Panc1 (cell line): Measurements from ENCODE around the gene RETSAT. TPM values are rescaled to one million over a fixed set of nuclear protein-coding genes. Genes with fewer than 3 reads are reported as not detected.

Experiments used
- ATAC-seq: fragments of 200-7000 bp; cut with Tn5 transposase; 2 replicates; pipeline ENCODE4 v1.9.1; 2020; ENCODE audit warnings: mild to moderate bottlenecking, moderate library complexity
- BruUV-seq: library from RNA; stranded (reverse); fragments of 400-500 nt; replicated peaks from 2 replicates; lab custom pipeline; 2021; lab: Mats Ljungman, UMichigan
- CTCF ChIA-PET: fragments of 300-600 bp; sonication (Branson Sonifier 250); formaldehyde crosslinking; loops from one replicate; lab custom pipeline; 2022; ENCODE audit warnings: antibody characterized with exemption; lab: Charles Lee
- POLR2A ChIA-PET: fragments of 300-600 bp; sonication (Branson Sonifier 250); formaldehyde crosslinking; loops from one replicate; lab custom pipeline; 2022; ENCODE audit warnings: antibody characterized with exemption; lab: Charles Lee
- DNase-seq: peaks from one replicate; pipeline ENCODE4 v3.0.0-alpha.2; 2010; ENCODE audit warnings: low read depth, low spot score
- H3K27ac ChIP-seq: 2 replicates; pipeline ENCODE4 v1.5.1; 2011; ENCODE audit warnings: mild to moderate bottlenecking, low read length, inconsistent platforms
- H3K27me3 ChIP-seq: fragments of 200-500 bp; sonication (Bioruptor generic); 2 replicates; pipeline ENCODE4 v1.6.0; 2014; ENCODE audit warnings: low read length, inconsistent platforms; ENCODE audit not compliant: control insufficient read depth, insufficient read depth
- H3K36me3 ChIP-seq: fragments of 200-500 bp; sonication (Bioruptor generic); 2 replicates; pipeline ENCODE4 v1.5.1; 2014; ENCODE audit warnings: inconsistent platforms, mild to moderate bottlenecking, low read length, moderate library complexity; ENCODE audit not compliant: control insufficient read depth, insufficient read depth
- H3K4me1 ChIP-seq: 2 replicates; pipeline ENCODE4 v1.5.1; 2011; ENCODE audit warnings: inconsistent platforms, mild to moderate bottlenecking, low read length, moderate library complexity; ENCODE audit not compliant: control insufficient read depth, insufficient read depth
- H3K4me3 ChIP-seq, 2 experiments: 2 replicates each; pipeline ENCODE4 v1.5.1; 2011 to 2012; ENCODE audit warnings: low read depth in 2 of 2, low read length in 2 of 2, mild to moderate bottlenecking in 2 of 2, inconsistent platforms in 1 of 2, moderate library complexity in 1 of 2
- H3K9me3 ChIP-seq: fragments of 200-500 bp; sonication (Bioruptor generic); 2 replicates; pipeline ENCODE4 v1.5.1; 2014; ENCODE audit warnings: low read depth, mild to moderate bottlenecking, inconsistent platforms, low read length, moderate library complexity; ENCODE audit not compliant: control insufficient read depth, insufficient read depth
- CTCF ChIP-seq: fragments of 450-650 bp; IDR thresholded peaks from 2 replicates; pipeline ENCODE4 v1.5.1; 2017; ENCODE audit warnings: mild to moderate bottlenecking
- POLR2AphosphoS5 ChIP-seq: IDR thresholded peaks from 2 replicates; pipeline ENCODE4 v1.6.1; 2012; ENCODE audit warnings: mild to moderate bottlenecking, low read depth, low read length, moderate library complexity
- REST ChIP-seq, 2 experiments: IDR thresholded peaks; 2 replicates each; pipeline ENCODE4 v1.6.1; 2011 to 2012; ENCODE audit warnings: low read depth in 2 of 2, control low read depth in 1 of 2, low read length in 1 of 2, mild to moderate bottlenecking in 1 of 2, moderate library complexity in 1 of 2; ENCODE audit not compliant: insufficient read depth in 1 of 2
- SIN3A ChIP-seq: IDR thresholded peaks from 2 replicates; pipeline ENCODE4 v1.6.1; 2012; ENCODE audit warnings: low read depth, mild to moderate bottlenecking, low read length, moderate library complexity, borderline replicate concordance; ENCODE audit not compliant: insufficient read depth
- TCF7L2 ChIP-seq: IDR thresholded peaks from 2 replicates; pipeline ENCODE4 v1.6.1; 2011; ENCODE audit warnings: mild to moderate bottlenecking, low read depth, low read length, inconsistent platforms
- in situ Hi-C: cut with HindIII; loops from 2 replicates; pipeline ENCODE4 v1.10.0; 2016; ENCODE audit warnings: low sequenced_read_pairs, low pct_unique_long_range_greater_than_20kb
- intact Hi-C: fragments of 100-400 bp; cut with micrococcal nuclease; formaldehyde crosslinking; loops from one replicate; pipeline ENCODE4 v1.10.0; 2022; ENCODE audit not compliant: unreplicated experiment
- total RNA-seq: library from RNA; stranded (reverse); gene quantifications from one replicate; pipeline ENCODE4 v1.2.1, GENCODE V29; 2021; ENCODE audit not compliant: unreplicated experiment

RETSAT gene
- total RNA-seq, 1 experiment from 2014 or later, result 50.9 TPM

DNA sequence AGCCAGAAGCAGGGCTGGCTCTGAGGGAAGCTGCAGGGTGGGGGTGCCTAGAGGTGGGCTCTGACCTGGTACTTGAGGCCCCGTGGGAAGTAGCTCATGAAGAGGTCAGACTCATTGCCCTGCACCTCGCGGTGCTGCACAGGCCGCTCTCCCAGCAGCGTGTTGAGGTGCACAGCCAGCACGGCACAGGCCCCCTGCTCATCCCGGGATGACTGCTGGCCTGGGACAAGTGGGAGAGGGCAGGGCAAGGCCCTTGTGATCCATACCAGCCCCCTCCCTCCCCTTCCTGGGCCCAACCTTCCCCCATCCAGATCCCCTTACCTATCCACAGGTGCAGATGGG, 47.1 kb upstream of the RETSAT start:
- TF ChIP-seq SIN3A (no peak), POLR2AphosphoS5 (no peak), TCF7L2 (no peak), REST (IDR thresholded peaks at IDR 0.05; ENCODE audit: insufficient read depth in 1 of 2, low read depth in 2 of 2, low read length in 1 of 2) (no peak), CTCF (no peak)
- Histone ChIP-seq H3K4me1 (peaks cover 13% of the 10 kb centered on the region), H3K4me3 (no peak overlapping the region), H3K27me3 (no peaks in the 10 kb centered on the region), H3K27ac (no peak overlapping the region), H3K36me3 (no peaks in the 10 kb centered on the region), H3K9me3 (no peaks in the 10 kb centered on the region; the same call in 1 of the 2 replicates)
- ChIA-PET CTCF (no interaction called here), POLR2A (no interaction called here)
- DNase-seq (no peak), ATAC-seq (no peak)
- in situ Hi-C loops, result loop anchor here (25.0 kb wide), 1 partner anchor 136 kb away; the partner anchor contains the start of gene MAT2A
- intact Hi-C loops, result no loop called here
- no TSS peak for BruUV-seq

DNA sequence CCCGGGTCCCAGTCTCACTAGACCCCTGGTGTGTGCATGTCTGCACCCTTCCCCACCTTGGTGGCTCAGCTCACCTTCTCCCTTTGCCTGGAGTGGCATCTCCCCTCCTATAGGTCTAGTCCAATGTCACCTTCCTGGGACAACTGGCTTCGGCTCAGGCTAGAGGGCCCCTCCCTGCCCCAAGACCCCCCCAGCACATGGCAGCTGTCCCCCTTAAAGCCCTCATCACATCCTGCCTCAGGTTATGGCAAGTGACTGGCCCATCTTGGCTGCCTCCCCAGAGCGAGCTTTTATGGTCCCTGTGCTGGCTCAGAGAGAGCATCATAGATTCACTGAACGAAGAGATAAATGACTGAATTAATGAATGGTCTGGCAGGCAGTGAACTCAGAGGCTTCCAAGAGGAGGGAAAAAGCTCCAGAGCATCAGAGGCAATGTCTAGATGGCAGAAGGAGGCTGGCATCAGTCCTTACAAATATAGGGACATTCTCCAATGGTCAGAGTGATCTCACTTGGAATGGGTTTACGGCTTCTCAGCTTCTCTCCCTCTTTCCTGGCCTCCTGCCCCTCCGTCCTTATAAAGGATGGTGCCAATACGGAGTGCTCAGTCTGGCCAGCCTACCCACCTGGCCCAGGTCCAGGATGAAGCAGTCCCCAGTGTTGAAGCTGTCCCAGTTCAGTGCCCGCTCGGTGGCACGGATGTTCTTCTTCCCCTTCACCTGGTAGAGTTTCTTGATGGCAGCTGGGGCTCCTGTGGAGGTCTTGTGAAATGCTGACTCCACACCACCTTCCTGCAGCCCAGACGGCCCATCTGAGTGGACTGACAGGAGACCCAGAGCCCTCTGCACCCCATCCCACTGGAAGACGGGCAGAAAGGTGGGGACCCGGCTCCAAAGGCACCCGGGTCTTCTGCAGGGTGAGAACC, 46.5 kb upstream of the RETSAT start:
- Histone ChIP-seq H3K4me3 (no peak overlapping the region), H3K4me1 (peaks cover 6% of the 10 kb centered on the region), H3K27me3 (no peaks in the 10 kb centered on the region), H3K27ac (no peak overlapping the region), H3K36me3 (no peaks in the 10 kb centered on the region), H3K9me3 (no peaks in the 10 kb centered on the region; the same call in 1 of the 2 replicates)
- no peak for ATAC-seq
- no TSS peak for BruUV-seq
- no peak for DNase-seq
- no peak for TF ChIP-seq TCF7L2
- TF ChIP-seq POLR2AphosphoS5, result no peak
- intact Hi-C loops (no loop called here), in situ Hi-C loops (loop anchor here (25.0 kb wide), 1 partner anchor 136 kb away; the partner anchor contains the start of gene MAT2A)
- ChIA-PET POLR2A (no interaction called here), CTCF (no interaction called here)

GRCh38 chr2:85400023-85400422, 45.7 kb upstream of the RETSAT start:
- CTCF ChIA-PET, result no interaction called here
- BruUV-seq, result no TSS peak
- intact Hi-C loops (no loop called here), in situ Hi-C loops (loop anchor here (25.0 kb wide), 1 partner anchor 137 kb away; the partner anchor contains the start of gene MAT2A)
- POLR2A ChIA-PET, result no interaction called here
- Histone ChIP-seq H3K27ac (no peak overlapping the region), H3K36me3 (no peaks in the 10 kb centered on the region), H3K9me3 (no peaks in the 10 kb centered on the region; the same call in 1 of the 2 replicates), H3K4me3 (no peak overlapping the region), H3K27me3 (no peaks in the 10 kb centered on the region), H3K4me1 (peaks cover 2% of the 10 kb centered on the region)
- TF ChIP-seq POLR2AphosphoS5, result no peak
- no peak for TF ChIP-seq SIN3A
- TF ChIP-seq CTCF, result no peak
- no peak for TF ChIP-seq REST (IDR thresholded peaks at IDR 0.05; ENCODE audit: insufficient read depth in 1 of 2, low read depth in 2 of 2, low read length in 1 of 2)
- TF ChIP-seq TCF7L2, result no peak
- ATAC-seq (no peak), DNase-seq (no peak)
